ENCODE data around the gene PNKP. TPM values are rescaled to one million over a fixed set of nuclear protein-coding genes. Genes with fewer than 3 reads are reported as not detected.

Gene PNKP
- total and polyA plus RNA-seq, 2 of the 8 experiments (the other 6 are each of a cell fraction or from before 2014, with no cell fraction given): 45.8 to 105 TPM

DNA sequence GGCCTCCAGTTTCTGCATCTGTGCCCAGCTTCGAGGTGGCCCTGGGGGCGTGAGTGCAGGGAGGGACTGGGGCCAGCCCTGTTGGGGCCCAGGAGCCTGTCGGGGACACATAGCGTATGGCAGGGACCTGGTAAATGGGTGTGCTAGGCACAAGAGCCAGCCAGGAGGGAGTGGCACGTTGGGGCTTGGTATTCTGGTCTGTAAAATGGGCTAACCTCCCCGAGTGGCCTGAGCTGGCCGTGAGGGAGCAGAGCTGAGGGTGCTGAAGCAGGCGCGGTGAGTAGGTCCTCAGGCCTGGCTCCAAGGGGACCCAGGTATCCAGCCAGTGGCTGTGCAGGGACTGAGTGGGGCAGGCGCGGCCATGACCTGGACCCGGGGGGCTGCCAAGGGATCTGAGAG is 12.1 kb downstream of the PNKP start (continued):
- TF ChIP-seq EP300 (IDR thresholded peaks at IDR 0.05; ENCODE audit: borderline replicate concordance in 1 of 2, low read depth in 2 of 2, low read length in 2 of 2) (no peak), GTF2F1 (IDR thresholded peaks at IDR 0.05; ENCODE audit: borderline replicate concordance, low read depth, low read length) (no peak), RNF2 (IDR thresholded peaks at IDR 0.05; ENCODE audit: borderline replicate concordance, low read depth, low read length, missing control alignments, poor library complexity, severe bottlenecking) (no peak), TCF12 (IDR thresholded peaks at IDR 0.05; ENCODE audit: low read depth, low read length) (no peak)

Measured in H1 (cell line).